ENCODE results near the gene PARVB.
A peak's percentile ranks its signal among the peaks of the same experiment; 100 is the strongest.
"Not testable (repeated sequence)": the region's sequence is repeated elsewhere in the genome, so short reads cannot be mapped to it uniquely, and the experiment has no call there.

The PARVB gene

DNA sequence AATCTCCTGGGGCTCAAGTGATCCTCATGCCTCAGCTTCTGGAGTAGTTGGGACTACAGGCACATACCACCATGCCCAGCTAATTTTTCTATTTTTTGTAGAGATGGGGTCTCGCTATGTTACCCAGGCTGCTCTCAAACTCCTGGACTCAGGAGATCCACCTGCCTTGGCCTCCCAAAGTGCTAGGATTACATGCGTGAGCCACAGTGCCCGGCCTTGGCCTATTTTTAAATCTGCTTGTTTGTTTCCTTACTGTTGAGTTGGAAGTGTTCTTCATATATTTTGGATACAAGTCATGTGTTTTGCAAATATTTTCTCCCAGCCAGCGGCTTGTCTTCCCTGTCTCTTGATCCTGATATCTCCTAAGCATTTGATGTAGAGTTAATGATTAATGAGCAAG is 5.0 kb downstream of the PARVB start:
- DNase-seq, result no peak

DNA sequence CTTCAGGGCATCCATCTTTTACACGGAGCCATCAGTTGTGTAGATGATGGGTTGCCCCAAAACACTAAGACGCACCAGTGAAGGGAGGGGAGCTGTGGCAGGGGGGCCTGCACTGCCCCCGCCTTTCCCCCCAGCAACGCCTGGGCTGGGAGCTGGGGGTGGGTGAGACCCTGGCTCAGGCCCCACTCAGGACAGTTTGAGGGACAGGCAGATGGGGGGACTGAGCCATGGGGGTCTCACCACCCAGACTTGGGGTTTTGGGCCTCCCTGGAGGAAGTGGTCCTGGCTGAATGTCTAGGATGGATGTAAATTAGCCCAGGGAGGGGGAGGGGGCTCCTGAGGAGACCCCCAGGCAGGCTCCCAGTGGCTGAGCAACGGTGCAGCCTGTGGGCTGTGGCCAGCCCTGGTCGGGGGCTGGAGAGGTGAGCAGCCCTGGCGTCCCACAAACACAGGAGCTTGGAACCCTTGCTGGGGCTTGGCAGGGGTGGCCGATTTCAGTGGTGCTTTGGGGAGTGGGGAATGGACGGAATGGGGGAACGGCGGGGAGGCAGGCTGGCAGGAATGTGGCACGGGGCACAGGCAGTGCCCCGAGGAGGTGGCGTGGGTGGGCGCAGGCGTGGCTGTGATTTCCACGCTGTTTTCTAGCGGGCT is 6.1 kb downstream of the PARVB start:
- DNase-seq, result no peak

DNA sequence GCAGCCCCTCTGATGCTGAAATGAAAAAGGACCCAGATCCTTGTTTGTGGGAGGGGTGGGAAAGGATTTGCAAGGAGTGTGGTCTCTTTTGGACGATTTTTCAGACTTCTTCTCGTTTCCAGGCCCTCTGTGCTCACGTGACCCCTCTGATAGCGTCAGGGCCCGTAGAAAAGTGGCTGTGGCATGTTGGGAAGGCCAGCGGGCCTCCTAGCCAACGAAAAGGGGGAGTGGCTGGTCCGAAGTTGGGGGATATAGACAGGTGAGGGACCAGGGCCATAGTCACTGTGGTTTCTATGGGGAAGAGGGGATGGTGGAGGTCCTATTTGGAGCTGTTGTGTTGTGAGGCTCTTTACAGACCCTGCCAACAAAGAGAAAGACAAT is 6.6 kb downstream of the PARVB start:
- DNase-seq, result no peak

DNA sequence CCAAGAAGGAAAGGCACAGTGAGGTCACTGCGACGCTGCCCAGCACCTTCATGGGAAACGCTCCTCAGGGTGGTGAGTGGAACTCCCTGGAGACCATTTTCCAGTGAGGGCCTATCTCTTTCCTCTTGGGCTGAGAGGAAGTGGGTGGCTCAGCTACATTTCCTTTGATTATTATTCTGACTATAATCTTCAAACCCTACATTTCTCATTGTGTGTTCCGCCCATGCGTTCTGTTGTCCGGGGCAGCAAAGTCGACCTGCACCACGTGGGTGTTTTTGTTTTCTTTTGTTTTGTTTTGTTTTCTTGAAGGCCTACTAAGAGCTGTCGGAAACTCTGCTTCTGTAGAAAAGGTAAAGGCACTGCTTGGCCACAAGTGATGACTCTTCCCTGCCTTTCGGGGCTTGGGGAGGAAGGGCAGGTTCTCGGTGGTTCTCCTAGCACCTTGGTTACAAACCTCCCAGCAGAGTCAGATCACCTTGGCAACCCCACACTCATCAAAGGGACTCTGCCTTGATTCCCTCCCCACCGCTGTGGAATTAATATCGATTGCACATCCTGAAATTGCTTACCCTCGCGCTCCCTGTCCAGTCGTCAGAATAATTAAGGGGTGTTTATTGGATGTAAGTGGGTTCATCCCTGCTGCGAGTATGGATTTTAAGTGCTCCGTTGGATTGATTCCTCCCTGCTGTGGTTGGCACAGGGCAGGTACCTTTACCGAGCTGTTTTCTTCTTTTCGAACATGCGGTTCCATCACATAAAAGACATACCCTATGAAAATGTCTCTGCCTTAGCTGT is 7.3 kb downstream of the PARVB start:
- DNase-seq, result no peak

DNA sequence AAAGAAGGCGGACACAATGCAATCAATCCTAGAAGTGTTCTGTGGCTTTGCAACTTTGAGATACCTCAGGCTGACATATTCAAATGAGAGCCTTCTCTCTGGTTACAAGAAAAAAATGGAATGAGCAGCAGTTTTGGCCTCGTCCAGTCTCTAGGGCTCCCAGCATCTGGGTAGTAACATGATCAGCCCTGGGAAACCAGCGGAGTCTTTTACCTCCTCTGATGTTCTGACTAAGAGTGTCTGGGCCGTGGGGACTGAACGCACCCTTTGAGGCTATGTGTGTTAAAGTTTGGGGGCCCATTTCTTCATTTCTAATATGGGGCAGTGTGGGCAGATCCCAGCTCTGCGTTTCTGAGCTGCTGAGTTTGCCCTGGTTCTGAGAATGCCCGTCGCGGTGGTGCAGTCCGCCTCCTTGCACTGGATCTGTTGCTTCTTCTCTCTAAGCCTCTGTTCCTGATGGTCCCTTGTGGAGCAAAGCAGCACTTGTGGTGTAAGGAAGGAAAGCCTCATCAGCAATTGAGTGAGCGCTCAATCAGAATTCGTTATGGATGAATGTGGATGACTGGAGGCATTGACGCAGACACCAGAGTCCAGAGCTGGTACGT is 8.1 kb downstream of the PARVB start:
- no peak for DNase-seq

DNA sequence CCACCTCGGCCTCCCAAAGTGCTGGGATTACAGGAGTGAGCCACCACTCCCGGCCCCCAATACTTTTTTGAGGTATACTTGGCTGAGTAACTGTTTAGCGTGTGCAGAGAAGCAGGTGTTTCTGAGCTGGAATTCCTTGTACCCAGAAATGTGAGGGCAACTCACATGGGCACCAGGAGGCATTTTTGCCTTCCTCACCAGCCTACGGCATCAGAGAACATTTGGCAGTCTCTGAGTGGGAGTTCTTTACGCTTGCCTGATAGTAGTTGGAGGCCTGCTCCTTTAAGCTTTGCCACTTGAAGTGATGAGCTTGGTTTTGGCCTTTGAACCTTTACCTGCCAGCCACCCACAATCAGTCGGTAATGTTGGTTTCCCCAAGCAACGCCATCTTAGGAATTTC is 9.2 kb downstream of the PARVB start:
- no peak for DNase-seq

DNA sequence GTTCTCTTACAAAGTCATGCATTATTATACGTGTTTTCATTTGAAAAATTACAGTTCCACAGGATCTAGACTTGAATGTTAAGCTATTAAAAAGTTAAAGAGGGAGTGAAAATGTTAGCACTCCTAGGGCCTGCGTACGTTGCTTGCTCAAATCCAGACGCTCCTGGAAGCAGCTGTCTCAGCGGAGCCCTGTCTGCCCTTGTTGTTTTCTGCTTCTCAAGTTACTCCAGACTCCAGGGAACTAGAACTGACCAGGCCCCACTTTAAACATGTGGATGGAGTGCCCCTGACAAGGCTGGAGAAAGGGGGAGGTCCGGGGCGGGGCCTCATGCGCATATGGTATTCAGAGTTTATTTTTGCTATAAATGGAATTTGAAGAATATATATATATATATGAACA is 9.6 kb downstream of the PARVB start:
- peak; percentile 58 for DNase-seq

DNA sequence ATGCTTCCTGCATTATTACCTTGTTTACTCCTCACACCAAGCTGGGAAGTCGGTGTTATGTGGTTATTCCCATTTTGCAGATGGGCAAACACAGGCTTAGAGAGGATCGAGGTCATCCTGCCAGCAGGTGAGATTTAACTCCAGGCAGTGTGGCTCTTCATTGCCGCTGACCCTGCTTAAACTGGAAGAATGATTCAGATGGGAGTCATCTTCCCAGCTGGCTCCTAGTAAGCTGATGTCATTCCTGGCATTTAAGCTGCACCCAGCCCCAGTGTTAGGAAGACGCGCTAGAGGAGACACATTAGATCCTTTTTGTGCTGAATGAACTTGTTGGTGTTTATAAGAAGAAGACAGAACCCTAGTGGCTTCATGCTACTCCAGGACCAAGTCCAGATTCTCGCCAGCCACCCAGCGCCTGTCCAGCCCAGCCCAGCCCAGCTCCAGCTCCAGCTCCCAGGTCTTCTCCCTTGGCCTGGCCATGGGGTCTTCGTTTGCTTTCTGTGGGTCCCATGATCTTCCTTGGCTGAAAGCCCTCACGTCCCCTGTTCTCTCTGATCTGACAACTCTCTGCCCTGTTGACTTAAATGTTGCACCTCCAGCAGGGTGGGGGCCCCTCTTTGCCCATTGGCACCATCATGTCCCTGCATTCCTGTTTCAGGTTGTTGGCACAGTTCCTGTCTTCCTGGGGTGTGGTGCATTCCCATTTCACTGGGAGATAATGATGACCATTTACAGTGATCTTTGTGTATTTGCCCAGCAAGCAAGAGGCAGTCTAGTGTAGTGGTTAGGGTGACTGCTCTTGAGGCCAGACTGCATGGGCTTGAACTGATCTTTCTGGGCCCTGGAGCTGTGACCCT is 13.6 kb downstream of the PARVB start:
- DNase-seq, result no peak

DNA sequence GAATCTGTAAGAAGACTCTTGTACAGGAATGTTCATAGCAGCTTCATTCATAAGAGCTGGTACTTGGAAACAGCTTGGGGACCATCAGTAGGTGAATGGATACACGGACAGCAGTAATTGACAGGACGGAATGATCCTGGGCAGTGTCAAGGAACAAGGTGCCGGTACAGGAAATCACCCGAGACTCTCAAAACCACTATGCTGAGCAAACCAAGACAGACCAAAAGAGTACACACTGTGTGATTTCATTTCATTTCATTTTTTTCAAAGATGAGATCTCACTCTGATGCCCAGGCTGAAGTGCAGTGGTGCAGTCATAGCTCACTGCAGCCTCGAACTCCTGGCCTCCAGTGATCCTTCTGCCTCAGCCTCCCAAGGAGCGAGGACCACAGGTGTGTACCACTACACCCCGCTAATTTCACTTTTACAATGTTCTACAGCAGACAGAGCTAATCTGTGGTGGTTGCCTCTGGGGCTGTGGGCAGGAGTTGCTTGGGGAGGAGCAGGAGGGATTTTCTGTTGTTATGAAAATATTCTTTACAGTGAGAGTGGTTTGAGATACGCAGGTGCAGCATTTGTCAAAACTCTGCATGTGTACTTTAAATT is 15.6 kb downstream of the PARVB start:
- no peak for DNase-seq

DNA sequence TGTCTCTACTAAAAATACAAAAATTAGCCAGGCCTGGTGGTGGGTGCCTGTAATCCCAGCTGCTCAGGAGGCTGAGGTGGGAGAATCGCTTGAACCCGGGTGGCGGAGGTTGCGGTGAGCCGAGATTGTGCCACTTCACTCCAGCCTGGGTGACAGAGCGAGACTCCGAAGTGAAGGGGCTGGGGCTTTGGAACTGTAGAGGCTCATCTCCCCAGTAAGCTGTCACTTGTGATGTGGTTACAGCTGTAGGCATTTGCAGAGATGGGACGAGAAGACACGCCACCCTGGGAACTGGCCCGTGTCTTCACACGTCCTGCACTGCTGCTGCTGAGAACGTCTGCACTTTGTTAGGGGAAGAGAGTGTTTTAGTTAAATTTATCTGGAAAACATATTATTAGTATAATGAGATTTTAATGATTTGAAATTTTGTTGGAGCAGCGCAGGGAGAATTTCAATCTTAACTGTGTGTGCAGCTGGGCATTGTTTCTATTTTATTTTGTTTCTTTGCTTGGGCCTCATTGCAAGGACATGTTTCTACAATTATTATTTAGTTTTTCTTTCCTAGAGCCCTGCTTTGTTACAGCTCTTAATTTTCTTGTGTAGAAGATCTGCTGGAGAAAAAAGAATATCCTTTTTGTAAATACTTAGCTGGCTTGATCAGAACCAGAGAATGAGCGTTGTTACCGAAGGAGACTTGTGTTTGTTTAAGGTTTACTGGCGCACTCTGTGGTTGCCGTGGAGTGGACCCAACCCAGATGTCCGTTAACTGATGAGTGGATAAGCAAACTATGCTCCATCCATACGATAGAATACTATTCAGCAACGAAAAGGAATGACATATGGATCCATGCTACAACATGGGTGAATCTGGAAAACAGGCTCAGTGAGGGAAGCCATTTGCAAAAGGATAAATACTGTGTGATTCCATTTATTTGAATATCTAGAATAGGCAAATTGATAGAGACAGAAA is 18.4 kb downstream of the PARVB start:
- no peak for DNase-seq

DNA sequence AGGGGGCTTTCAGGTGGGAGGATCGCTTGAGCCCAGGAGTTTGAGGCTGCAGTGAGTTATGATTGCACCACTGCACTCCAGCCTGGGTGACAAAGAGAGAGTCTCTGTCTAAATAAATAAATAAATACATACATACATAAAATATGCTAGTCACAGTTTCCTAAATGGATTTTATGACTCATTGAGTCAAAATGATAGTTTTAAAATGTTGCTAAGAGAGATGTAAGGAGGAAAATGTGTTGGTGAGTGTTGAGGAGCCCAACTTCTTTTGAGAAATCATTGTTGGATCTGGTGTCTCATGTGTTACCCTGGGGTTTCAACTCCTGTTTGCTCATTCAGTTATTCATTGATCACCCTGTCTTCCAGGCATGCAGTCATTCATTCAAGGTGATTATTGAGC is 21.0 kb downstream of the PARVB start:
- no peak for DNase-seq

DNA sequence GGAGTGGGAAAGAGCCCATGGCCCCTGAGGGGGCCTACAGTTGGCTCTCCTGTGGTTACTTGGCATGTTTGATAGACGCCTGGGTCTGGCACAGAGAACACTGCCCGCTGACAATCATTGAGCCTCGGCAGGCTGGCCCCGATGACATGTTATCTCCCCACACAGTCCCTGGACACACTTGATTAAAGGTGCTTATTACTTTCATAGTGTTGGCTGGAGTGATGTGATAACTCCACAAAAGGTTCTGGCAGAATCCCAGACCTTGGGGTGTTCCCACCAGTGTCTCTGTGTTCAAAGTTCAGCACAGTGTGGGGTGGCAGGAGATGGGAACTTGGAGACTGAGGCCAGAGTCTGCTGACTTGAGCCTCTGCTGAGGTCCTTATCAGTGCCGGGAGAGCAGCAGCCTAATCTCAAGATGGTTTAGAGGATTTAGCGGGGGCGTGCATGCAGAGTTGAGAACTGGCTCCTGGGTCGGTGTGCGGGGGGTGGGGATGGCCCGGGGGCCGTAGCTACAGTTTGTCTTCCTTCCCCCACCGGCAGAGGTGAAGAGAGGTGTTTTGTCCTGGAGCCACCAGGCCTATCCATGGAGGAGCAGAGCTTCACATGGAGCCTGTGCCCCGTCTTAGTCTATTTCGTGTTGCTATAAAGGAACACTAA is 22.5 kb downstream of the PARVB start:
- DNase-seq, result no peak

DNA sequence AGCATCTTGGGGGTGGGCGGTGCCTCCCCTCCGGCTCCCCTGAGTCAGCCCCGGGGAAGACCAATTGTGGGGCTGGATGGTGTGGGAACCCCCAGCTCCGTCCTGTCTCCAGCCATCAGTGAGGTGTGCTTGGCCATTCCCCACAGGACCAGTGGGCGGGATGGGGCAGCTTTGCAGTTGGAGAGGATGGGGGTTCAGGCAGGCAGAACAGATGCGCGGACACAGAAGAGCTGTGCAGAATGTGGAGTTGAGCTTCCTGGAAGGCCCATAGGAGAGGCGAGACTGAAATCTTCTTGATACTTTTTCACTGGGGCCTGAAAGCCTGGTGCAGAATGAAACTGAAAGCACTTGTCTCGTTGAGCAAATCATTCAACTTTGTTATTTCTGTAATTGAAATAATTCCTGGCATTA is 23.8 kb downstream of the PARVB start:
- no peak for DNase-seq

DNA sequence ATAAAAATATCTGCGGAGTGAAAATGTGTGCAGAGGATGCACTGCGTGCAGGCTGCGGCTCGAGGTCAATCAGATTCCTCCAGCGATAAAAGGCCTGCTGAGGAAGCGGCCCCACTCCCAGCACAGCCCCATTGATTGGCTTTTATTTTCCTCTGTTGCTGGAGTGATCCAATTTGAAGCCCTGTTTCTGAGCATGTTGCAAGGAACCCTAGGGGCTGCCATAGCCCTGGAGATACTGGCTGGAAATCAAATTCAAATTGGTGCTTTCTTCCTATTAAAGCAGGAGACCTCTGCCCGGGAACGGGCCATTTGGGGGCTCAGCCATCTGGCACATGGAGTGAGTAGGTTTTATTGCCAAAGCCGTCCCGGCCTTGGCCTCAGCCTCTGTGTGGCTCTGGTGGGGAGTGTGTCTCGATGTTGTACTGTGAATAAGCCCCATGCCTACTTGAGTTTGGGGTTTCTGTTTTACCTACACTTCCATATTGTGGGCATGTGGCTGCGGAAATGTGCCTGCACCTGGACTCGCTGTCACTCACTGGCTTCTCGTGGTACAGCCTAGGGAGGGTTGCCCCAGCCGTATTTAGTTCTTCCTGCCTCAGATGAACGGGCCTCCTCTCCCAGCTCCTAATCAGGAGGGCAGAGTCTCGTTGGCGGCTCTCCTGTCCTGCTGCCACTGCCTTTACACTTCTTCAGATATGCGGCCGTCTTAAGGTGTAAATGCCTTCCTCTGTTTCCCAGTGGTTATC is 25.6 kb downstream of the PARVB start:
- DNase-seq, result no peak

DNA sequence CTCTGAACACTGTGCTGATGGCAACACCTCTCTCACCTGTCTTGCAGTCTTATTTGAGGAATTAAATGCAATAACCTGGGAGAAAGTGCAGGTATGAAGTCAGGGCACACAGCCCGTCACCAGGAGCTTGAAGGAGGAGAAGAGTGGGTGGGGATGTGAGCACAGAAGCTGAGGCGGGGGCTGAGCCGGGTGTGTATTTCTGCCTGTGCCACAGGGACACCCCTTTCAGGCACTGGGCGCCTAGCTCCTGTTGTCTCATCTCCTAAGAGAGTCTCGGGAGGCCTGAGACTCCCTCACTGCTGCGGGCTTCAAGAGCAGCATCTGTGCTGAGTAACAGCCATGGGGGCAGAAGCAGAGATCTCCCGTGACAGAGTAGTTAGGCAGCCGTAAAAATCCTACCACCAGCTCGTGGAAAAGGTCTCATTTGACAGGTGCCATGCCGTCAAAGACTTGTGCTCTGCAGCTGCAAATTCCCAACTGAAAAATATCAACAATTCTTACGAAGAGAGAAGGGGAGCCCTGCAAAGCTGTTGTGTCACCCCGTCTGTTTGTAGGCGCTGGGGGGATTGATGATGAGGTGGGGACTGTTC is 26.8 kb downstream of the PARVB start:
- DNase-seq, result no peak

DNA sequence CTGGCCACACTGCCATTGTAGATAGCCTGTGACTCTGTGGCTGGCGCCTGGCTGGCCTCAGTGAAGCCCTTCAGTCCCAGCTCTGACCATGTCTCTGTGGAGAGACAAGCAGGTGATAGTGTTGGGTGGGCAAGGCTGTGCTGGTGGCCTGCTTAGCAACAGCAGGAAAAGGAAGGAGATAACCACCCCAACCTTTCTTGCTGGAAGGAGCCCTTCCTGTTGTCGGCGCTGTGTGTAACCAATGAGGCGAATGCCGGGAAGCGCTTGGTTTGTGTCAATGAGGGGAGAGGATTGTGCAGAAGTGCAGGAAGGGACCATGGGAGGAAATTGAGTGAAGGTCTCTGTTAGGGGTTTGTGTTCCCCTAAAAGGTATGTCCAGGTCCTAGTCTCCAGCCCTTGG is 27.3 kb downstream of the PARVB start:
- no peak for DNase-seq

DNA sequence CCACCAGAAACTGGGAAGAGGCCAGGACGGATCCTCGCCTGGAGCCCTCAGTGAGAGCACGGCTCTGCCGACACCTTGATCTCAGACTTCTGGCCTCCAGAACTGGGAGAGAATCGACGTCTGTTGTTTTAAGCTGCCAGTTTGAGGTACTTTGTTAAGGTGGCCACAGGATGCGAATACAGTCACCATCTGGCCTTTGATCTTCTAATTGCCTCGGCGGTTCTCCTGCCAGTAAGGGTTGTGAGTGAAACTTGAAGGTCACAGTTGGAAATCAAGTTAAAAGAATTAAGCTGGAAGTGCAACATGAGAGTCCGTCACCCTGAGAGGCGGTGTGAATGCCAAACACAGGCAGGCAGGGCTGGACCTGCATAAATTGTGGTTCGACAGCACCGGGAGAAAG is 27.9 kb downstream of the PARVB start:
- no peak for DNase-seq

DNA sequence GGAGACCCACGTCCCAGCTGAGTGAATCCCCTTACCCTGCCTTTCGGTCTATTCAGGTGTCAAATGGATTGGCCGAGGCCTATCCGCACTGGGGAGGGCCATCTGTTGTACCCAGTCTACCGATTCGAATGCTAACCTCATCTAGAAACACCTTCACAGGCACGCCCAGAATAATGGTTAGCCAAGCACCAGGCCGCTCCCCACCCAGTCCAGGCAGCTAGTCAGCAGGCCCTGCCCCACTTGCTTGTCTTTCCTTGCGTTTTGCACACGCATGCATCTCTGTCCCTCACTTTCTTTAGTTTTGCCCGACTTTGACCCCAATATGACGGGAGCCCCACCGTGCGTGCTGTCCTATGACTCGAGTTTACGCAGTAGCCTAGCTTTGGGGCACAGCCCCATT is 31.7 kb downstream of the PARVB start:
- no peak for DNase-seq

DNA sequence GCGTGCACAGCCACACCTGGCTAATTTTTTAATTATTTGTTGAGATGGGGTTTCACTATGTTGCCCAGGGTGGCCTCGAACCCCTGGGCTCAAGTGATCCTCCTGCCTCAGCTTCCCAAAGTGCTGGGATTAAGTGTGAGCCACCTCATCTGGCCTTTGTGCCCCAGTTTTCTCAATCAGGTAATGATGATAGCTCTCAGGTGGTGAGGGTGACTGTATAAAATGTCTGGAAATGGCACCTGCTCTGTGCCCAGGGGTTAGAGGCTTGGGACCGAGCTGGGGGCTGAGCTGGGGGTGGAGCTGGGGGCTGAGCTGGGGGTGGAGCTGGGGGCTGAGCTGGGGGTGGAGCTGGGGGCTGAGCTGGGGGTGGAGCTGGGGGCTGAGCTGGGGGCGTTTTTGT is 32.5 kb downstream of the PARVB start:
- not testable (repeated sequence) for DNase-seq

DNA sequence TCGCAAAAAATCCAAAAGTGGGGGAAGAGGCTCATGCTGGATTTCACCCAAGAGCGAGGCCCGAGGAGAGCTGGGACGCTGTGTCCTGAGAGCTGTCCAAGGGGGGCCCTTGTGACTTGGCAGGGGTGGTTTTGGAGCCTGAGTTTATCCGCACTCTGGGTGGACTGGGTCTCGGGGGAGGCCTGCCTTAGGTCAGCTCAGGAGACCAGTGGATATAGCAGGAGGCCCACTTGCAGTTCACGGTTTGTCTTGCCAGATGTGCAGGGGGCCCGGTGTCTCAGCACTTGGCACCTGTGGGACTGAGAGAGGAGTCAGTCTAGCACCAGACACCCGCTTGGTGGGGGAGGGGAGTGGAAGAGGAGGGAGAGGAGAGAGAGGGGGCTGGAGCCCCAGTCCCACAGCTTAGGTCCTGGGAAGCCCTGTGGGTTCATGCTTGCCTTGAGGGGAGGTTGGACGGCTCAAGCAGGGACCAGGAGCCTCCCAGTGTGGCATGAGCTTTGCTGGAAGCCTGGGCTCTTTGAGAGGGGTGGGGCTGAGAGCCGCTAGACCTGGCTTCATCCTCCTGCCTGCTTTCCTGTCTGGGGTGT is 33.4 kb downstream of the PARVB start:
- DNase-seq, result no peak

All from NCI-H510A (cell line).